ENCODE results near the gene STK32C.

DNA sequence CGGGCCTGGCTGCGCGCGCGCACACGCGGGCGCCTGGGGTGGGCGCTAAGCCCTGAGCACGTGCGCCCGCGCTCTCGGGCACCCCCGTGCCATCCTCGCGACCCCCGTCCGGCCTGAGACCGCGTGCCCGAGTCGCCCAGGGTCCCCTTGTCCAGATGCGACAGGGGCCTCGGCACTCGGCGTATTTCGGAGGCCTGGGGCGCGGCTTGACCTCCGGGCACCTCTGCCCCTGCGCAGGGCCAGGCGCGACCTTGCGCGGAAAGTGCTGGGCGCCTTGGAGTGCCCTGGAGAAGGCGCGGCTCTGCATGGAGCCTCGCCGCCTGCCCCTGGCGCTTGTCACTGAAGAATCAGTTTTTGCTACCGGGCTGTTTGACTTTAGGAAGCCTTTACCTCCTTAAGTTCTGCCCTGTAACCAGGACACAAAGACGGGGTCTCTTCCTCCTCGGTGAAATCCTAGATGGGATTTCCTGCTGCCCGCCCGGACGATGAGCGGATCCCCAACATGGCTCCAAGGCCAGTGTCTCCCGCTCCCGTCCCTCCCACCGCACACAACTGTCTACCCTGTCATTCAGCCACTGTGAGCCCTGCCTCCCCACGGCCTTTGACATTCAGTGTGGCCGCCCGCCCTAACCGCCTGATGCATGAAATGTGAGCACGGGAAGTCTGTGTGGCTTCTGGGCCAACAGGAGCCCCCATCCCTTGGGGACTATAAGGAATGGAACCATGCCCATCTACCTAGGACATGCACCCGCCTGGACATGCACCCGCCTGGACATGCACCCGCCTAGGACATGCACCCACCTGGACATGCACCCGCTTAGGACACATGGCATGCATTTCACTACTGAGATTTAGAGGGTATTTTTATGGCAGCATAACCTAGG is 1.1 kb upstream of the STK32C start:
- no peak for TF ChIP-seq EZH2 (IDR thresholded peaks at IDR 0.05; ENCODE audit: low read depth)
- TF ChIP-seq, protein P1, sequence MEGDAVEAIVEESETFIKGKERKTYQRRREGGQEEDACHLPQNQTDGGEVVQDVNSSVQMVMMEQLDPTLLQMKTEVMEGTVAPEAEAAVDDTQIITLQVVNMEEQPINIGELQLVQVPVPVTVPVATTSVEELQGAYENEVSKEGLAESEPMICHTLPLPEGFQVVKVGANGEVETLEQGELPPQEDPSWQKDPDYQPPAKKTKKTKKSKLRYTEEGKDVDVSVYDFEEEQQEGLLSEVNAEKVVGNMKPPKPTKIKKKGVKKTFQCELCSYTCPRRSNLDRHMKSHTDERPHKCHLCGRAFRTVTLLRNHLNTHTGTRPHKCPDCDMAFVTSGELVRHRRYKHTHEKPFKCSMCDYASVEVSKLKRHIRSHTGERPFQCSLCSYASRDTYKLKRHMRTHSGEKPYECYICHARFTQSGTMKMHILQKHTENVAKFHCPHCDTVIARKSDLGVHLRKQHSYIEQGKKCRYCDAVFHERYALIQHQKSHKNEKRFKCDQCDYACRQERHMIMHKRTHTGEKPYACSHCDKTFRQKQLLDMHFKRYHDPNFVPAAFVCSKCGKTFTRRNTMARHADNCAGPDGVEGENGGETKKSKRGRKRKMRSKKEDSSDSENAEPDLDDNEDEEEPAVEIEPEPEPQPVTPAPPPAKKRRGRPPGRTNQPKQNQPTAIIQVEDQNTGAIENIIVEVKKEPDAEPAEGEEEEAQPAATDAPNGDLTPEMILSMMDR (conservative IDR thresholded peaks at IDR 0.05) = no peak
